OCI-LY3 (cell line): ENCODE results near the gene SRPK1.

ENCODE experiments used
- EZH2phosphoT487 ChIP-seq: fragments of 200-600 bp; shearing (Covaris generic); IDR thresholded peaks from 2 replicates; pipeline ENCODE4 v1.6.1; 2018; ENCODE audit warnings: antibody characterized with exemption, mixed run types, low read depth
- TF ChIP-seq, protein P1 (sequence below): fragments of 200-600, 300-600 bp; sonication (generic); IDR thresholded peaks from 2 replicates; pipeline ENCODE4 v1.5.1; 2014; ENCODE audit warnings: antibody characterized with exemption, low read length, low read depth

GRCh38 chr6:35829306-35829705, 91.6 kb downstream of the SRPK1 start:
- TF ChIP-seq, protein P1, sequence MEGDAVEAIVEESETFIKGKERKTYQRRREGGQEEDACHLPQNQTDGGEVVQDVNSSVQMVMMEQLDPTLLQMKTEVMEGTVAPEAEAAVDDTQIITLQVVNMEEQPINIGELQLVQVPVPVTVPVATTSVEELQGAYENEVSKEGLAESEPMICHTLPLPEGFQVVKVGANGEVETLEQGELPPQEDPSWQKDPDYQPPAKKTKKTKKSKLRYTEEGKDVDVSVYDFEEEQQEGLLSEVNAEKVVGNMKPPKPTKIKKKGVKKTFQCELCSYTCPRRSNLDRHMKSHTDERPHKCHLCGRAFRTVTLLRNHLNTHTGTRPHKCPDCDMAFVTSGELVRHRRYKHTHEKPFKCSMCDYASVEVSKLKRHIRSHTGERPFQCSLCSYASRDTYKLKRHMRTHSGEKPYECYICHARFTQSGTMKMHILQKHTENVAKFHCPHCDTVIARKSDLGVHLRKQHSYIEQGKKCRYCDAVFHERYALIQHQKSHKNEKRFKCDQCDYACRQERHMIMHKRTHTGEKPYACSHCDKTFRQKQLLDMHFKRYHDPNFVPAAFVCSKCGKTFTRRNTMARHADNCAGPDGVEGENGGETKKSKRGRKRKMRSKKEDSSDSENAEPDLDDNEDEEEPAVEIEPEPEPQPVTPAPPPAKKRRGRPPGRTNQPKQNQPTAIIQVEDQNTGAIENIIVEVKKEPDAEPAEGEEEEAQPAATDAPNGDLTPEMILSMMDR: no peak
- TF ChIP-seq EZH2phosphoT487: no peak
